Measurements from ENCODE around the gene MSL3B.

The MSL3B gene

GRCh38 chr2:233852056-233852455 is 16.1 kb downstream of the MSL3B start:
- no peak for DNase-seq

- DNase-seq, result no peak
Observed at GRCh38 chr2:233851169-233851568, 17.0 kb downstream of the MSL3B start.

- no peak for DNase-seq
Observed at GRCh38 chr2:233850745-233851144, 17.4 kb downstream of the MSL3B start.

- DNase-seq, result no peak
Observed at GRCh38 chr2:233849607-233850271, 18.4 kb downstream of the MSL3B start.

- no peak for DNase-seq
Observed at GRCh38 chr2:233848276-233848675, 19.9 kb downstream of the MSL3B start.

GRCh38 chr2:233847248-233847898 is 20.8 kb downstream of the MSL3B start:
- no peak for DNase-seq

GRCh38 chr2:233846387-233847247 is 21.6 kb downstream of the MSL3B start:
- DNase-seq, result no peak

- DNase-seq, result no peak
Observed at GRCh38 chr2:233845301-233846060, 22.7 kb downstream of the MSL3B start.

GRCh38 chr2:233844836-233845235 is 23.4 kb downstream of the MSL3B start:
- no peak for DNase-seq

GRCh38 chr2:233844064-233844807 is 23.9 kb downstream of the MSL3B start:
- no peak for DNase-seq

GRCh38 chr2:233841183-233841582 is 27.0 kb downstream of the MSL3B start:
- no peak for DNase-seq

- DNase-seq, result no peak
Observed at GRCh38 chr2:233840520-233840919, 27.7 kb downstream of the MSL3B start.

GRCh38 chr2:233839447-233839820 is 28.8 kb downstream of the MSL3B start:
- DNase-seq, result no peak

- no peak for DNase-seq
Observed at GRCh38 chr2:233838726-233839446, 29.3 kb downstream of the MSL3B start.

- DNase-seq, result no peak
Observed at GRCh38 chr2:233838251-233838650, 29.9 kb downstream of the MSL3B start.

GRCh38 chr2:233837694-233838229 is 30.4 kb downstream of the MSL3B start:
- no peak for DNase-seq

- no peak for DNase-seq
Observed at GRCh38 chr2:233836359-233836758, 31.8 kb downstream of the MSL3B start.

- DNase-seq, result no peak
Observed at GRCh38 chr2:233835230-233836186, 32.7 kb downstream of the MSL3B start.

- DNase-seq, result no peak
Observed at GRCh38 chr2:233833345-233833744, 34.8 kb downstream of the MSL3B start.

GRCh38 chr2:233832869-233833311 is 35.3 kb downstream of the MSL3B start:
- no peak for DNase-seq
